ENCODE data around the gene PTPRG.

DNA sequence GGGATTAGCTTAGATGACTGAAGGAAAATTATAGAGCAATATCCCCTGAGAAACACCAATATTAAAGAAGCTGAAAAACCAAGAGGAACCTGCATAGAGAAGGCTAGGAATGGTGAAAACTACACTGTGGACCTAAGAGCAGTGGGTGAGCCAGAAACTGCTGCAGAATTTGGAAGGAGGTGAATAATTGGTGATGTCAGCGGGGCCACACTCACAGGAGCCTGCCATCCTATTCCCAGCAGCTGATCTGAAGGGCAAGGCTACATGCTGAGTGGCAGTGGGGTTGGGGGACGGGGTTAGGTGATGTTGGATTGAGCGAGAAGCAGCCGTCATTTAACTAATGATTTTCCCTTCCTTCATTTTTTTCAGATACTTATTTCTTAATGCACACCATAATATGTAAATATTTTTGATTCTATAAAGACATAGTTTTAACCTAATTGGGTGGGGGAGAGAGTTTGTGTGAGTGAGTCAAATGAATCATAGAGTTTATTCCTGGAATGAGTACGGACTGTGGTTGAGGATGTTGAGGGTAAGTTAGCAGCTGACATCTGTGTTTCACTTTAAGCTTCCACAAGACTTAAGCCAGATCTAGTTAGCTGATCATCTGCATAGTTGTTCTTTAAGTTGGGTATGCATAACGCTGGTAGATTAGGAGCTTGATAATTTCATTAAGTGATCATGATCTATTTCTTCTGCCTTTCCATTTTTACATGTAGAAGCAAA, 222.8 kb downstream of the PTPRG start:
- TF ChIP-seq, protein P1, sequence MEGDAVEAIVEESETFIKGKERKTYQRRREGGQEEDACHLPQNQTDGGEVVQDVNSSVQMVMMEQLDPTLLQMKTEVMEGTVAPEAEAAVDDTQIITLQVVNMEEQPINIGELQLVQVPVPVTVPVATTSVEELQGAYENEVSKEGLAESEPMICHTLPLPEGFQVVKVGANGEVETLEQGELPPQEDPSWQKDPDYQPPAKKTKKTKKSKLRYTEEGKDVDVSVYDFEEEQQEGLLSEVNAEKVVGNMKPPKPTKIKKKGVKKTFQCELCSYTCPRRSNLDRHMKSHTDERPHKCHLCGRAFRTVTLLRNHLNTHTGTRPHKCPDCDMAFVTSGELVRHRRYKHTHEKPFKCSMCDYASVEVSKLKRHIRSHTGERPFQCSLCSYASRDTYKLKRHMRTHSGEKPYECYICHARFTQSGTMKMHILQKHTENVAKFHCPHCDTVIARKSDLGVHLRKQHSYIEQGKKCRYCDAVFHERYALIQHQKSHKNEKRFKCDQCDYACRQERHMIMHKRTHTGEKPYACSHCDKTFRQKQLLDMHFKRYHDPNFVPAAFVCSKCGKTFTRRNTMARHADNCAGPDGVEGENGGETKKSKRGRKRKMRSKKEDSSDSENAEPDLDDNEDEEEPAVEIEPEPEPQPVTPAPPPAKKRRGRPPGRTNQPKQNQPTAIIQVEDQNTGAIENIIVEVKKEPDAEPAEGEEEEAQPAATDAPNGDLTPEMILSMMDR (IDR thresholded peaks at IDR 0.05; ENCODE audit: low read depth, low read length), result no peak
- TF ChIP-seq EZH2phosphoT487 (IDR thresholded peaks at IDR 0.05; ENCODE audit: low read depth), result no peak

All from OCI-LY3 (cell line).